HG02973 (cell line): ENCODE data around the gene CHEK1.

Experiments
- ATAC-seq: cut with Tn5 transposase; IDR thresholded peaks from one replicate; pipeline ENCODE4 v1.9.1; 2021; ENCODE audit warnings: moderate library complexity; ENCODE audit not compliant: unreplicated experiment

The CHEK1 gene

GRCh38 chr11:125625630-125626287, 796 bp downstream of the CHEK1 start:
- ATAC-seq: peak; percentile 75

DNA sequence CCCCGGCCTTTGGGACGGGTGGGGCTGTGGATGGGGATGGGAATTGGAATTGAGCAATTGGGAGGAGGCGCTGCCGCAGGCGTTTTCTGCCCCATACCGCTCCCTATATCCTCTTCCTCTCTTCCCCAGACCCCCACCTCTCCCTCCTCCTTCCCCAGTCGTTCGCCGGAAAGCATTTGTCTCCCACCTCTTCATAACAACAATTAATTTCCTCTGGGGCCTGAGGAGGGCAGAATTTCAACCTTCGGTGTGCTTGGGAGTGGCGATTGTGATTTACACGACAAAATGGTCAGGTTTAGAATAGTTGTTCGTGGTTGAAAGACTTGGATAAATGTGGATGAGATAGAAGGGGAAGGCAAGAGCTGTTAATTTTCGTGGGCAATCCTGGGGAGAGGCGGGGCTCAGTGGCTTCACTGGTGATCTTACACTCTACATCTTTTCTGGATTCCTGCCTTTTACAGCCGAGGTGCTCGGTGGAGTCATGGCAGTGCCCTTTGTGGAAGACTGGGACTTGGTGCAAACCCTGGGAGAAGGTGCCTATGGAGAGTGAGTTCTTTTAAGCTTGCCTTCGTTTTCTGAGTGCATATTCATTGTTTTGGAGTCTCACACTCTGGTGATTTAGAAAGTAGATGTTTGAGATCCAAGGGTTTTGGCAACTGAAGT, 1.5 kb downstream of the CHEK1 start:
- peak; percentile 51 for ATAC-seq

GRCh38 chr11:125627236-125627910, 2.4 kb downstream of the CHEK1 start:
- no peak for ATAC-seq

DNA sequence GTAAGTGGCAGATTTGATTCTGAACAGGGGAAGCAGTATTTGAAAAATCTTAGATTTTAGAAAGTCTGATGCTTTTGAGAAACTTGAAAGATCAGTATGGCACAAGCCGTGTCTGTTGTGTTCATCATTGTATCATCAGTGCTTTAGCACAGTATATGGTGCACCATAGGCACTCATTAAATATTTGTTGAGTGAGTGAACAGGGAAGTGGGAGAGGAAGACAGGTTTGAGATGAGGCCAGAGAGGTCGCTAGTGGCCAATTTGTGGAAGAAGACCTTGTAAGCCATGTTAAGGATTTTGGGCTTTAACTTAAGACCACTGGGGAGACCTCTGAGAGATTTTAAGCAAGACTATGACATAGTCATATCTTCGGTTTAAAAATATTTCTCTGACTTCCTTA, 12.9 kb downstream of the CHEK1 start:
- ATAC-seq: no peak

DNA sequence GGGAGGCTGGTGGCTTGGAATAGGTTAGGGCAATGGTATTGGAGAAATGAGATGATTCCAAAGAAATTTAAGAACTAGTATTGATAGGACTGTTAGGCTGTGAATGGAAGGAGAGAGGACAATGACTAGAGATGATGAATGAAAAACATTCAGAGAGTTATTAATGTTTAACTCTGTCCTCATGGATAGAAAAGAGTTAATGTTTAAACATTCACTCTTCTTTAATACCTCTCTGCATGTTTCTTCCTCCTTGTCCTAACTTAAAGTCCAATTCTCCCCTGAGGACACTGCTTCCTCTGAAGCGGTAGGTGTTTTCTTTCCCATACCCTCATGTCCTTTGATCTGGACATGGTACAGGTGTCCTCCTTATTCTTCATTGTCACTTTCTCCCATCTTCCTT, 13.4 kb downstream of the CHEK1 start:
- ATAC-seq: no peak

DNA sequence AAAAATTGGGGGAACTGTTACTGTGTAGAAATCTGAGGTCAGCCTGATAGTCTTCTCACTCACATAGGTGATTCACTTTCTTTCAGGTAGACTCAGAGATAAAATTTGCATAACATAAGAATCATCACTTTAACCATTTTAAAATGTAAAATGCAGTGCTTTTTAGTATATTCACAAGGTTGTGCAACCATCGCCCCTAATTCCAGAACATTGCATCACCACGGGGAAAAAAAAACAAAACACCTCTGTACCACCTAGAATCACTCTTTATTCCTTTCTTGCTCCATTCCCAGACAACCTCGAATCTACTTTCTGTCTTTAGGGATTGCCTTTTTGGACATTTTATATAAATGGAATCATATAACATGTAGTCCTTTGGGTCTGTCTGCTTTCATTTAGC, 20.9 kb downstream of the CHEK1 start:
- ATAC-seq: no peak

DNA sequence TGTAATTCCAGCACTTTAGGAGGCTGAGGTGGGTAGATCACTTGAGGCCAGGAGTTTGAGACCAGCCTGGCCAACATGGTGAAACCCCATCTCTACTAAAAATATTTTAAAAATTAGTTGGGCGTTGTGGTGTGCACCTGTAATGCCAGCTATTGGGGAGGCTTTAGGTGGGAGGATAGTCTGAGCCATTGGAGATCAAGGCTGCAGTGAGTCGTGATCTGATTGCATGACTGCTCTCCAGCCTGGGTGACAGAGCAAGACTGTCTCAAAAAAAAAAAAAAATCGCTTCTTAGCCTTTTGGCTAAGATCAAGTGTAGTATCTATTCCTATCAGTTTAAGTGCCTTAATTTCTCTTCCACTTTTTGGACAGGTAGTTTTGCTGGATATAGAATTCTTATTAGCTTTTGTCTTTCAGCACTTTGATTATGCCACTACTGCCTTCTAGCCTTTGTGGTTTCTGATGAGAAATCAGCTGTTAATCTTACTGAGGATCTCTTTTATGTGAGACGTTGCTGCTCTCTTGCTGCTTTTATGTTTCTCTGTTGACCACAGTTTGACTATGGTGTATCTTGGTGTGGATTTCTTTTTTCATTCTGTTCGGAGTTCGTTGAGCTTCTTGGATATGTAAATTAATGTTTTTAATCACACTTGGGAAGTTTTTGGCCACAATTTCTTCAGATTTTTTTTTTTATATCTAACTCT, 24.7 kb downstream of the CHEK1 start:
- ATAC-seq: no peak

DNA sequence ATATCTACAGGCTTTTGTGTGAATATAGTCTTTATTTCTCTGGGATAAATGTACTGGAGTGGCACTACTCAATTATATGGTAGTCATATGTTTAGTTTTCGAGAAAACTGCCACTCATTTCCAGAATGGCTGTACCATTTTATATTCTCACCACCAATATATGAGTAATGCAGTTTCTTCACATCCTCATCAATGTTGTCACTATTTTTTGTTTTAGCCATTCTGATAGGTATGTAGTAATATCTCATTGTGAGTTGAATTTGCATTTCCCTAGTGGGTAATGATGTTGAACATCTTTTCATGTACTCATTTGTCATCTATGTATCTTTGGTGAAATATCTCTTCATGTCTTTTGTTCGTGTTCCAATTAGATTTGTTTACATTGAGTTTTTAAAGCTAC, 37.7 kb downstream of the CHEK1 start:
- no peak for ATAC-seq

DNA sequence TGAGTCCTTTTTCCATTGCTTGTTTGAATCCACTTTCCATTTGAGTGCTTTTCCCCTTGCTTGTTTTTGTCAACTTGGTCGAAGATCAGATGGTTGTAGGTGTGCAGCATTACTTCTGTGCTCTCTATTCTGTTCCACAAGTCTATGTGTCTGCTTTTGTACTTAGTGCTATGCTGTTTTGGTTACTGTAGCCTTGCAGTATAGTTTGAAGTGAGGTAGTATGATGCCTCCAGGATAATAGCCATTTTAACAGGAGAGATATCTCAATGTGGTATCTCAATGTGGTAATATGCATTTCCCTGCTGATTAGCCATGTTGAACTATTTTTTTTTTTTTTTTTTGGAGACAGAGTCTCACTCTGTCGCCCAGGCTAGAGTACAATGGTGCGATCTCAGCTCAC, 38.9 kb downstream of the CHEK1 start:
- ATAC-seq: no peak

DNA sequence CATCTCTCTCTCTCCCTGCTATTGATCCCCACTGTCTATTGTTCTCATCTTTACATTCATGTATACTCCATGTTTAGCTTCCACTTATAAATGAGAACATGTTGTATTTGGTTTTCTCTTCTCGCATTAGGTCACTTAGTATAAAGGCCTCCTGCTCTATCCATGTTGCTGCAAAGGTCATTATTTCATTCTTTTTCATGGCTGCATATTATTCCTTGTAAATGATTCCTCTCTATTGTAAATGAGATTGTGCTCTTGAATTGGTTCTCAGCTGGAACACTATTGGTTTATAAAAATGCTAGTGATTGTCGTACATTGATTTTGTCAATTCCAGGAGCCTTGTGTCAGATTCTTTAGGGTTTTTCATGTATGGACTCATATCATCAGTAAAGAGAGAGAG, 42.2 kb downstream of the CHEK1 start:
- no peak for ATAC-seq

DNA sequence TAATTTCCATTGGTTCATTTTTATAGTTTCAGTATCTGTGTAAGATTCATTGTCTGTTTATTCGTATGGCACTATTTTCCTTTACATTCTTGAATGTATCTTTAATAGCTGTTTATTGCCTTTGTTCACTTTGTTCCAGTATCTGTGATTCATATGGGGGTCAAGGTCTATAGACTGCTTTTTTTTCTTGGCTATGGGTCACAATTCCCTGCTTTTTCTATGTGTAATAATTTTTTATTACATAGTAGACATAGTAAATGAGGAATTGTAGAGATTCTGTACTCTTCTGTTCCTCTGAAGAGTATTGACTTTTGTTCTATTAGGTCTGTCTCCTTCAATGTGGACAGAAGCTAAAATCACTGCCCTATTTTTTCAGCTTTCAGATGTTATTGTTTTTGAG, 45.2 kb downstream of the CHEK1 start:
- no peak for ATAC-seq

GRCh38 chr11:125671561-125671960, 46.6 kb downstream of the CHEK1 start:
- ATAC-seq: no peak

DNA sequence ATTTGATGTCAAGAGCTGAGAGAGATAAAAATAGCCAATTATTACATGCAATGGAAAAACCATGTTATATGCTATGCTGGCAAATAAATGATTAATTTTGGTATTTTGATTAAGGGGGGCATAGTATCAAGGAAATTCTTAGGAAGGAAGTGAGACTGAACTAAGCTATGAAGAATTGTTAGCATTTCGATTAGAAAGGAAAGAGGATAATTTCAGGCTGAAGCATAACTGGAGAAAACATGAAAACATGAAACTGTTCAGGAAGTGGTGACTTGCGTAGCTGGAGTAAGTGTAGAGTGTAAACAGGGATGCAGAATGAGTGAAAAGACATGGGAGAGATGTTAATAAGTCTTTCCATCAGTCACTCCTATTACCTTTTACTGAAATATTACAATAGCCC, 49.2 kb downstream of the CHEK1 start:
- ATAC-seq: no peak

DNA sequence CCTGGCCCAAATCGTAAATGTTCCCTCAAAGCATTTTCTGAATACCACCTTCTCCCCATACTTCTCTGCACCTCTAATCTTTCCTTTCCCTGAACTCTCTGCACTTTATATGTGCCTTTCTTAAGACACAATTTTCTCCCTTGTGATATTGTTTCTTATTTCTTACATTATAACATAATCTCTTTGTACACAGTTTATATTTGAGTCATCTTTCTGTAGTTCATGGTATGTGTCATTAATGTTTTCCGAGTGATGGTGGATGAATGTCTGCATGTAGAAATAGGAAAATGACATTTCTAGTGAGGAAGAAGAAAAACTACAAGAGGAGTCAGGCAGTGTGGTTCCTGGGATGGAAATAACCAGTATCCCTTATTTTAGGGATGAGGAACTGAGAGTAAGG, 50.2 kb downstream of the CHEK1 start:
- no peak for ATAC-seq

- no peak for ATAC-seq
Measured at GRCh38 chr11:125679397-125679796, 54.4 kb downstream of the CHEK1 start.

GRCh38 chr11:125679837-125680236, 54.9 kb downstream of the CHEK1 start:
- ATAC-seq: no peak

GRCh38 chr11:125680747-125681146, 55.8 kb downstream of the CHEK1 start, which contains the start of gene ACRV1:
Gene ACRV1, minus strand, starts transcription at chr11:125680847. Its CDS starts 67 bp downstream, at chr11:125680780.
- ATAC-seq: no peak

- no peak for ATAC-seq
Measured at GRCh38 chr11:125685228-125685627, 60.3 kb downstream of the CHEK1 start.

GRCh38 chr11:125688066-125688465, 63.1 kb downstream of the CHEK1 start:
- no peak for ATAC-seq

- ATAC-seq: no peak
Measured at GRCh38 chr11:125688632-125689031, 63.7 kb downstream of the CHEK1 start.

GRCh38 chr11:125689274-125689859, 64.4 kb downstream of the CHEK1 start:
- no peak for ATAC-seq
